Urinary bladder (tissue), 4 donors: ENCODE data around the gene SLAMF7. TPM values are rescaled to one million over a fixed set of nuclear protein-coding genes. Genes with fewer than 3 reads are reported as not detected.
A peak's percentile ranks its signal among the peaks of the same experiment; 100 is the strongest.

Experiments used
- DNase-seq: peaks from one replicate; pipeline ENCODE4 v3.0.0-alpha.2; 2015; ENCODE audit errors: extremely low spot score
- H3K27ac ChIP-seq: one replicate; pipeline ENCODE4 v1.5.1; 2013; ENCODE audit warnings: low read depth, mild to moderate bottlenecking, moderate library complexity
- H3K36me3 ChIP-seq: one replicate; pipeline ENCODE4 v1.6.1; 2013; ENCODE audit warnings: mild to moderate bottlenecking, moderate library complexity; ENCODE audit not compliant: insufficient read depth
- H3K4me1 ChIP-seq: one replicate; pipeline ENCODE4 v1.6.1; 2013; ENCODE audit warnings: mild to moderate bottlenecking, moderate library complexity; ENCODE audit not compliant: insufficient read depth
- H3K4me3 ChIP-seq: one replicate; pipeline ENCODE4 v1.5.1; 2013; ENCODE audit warnings: low read depth, low read length
- WGBS: extraction: QIAGEN DNeasy Blood & Tissue Kit; methylation state at CpG from one replicate; pipeline ENCODE4 v1.1.7; 2013; 5-methylcytosine and 5-hydroxymethylcytosine counted together
- polyA plus RNA-seq: library from polyadenylated mRNA; stranded (reverse); fragments of 200-250 nt; gene quantifications from one replicate; pipeline ENCODE4 v1.2.3, GENCODE V29; 2013
- total RNA-seq: library from RNA; depleted of rRNA; stranded (reverse); fragments of >200 nt; gene quantifications from one replicate; pipeline ENCODE4 v1.2.3, GENCODE V29; 2014
- donor health status: healthy with polysubstance abuse.
- donor health status: healthy.

The SLAMF7 gene
- total and polyA plus RNA-seq, 2 donors: 1.5 to 1.6 TPM

DNA sequence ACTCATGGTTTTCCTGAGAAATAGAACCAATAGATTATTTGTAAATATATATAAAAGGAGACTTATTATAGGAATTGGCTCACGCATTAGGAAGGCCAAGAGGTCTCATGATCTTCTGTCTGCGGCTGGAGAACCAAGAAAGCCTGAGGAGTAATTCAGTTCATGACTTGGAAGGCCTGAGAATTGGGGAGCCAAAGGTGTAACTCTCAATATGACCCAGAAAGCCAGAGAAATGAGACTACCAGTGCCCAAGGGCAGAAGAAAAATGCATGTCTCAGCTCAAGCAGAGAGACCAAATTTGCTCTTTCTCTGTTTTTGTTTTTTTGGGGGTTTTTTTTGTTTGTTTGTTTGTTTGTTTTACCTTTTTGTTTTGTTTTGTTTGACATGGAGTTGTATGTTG is 19.5 kb downstream of the SLAMF7 start:
- H3K4me3 ChIP-seq: no peak overlapping the region
- H3K4me1 ChIP-seq: no peaks in the 10 kb centered on the region
- 95% methylated on average over 2 of the region's 2 CpGs for WGBS
- no peak for DNase-seq
- H3K36me3 ChIP-seq: no peaks in the 10 kb centered on the region
- no peak overlapping the region for H3K27ac ChIP-seq

DNA sequence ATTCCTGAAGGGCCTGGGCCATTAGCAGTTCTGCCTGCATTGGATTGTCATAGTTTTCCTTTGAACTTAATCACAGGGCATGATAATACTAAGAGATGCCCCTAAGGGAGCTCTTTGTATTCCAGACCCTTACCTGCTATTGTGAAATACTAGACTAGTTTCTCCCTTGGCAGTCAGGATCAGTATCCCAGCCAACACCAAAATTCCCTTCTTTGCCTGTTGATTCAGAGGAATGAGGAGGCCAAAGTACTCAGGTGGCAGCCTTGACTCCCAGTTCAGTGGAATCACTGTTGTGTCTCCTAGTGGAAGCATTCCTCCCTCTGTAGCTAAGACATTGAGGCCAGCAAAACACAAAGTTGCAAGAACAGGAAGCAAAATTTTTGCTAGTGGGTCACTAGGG is 20.7 kb downstream of the SLAMF7 start:
- Histone ChIP-seq H3K4me3 (no peak overlapping the region), H3K27ac (no peak overlapping the region), H3K4me1 (no peaks in the 10 kb centered on the region), H3K36me3 (no peaks in the 10 kb centered on the region)
- DNase-seq: no peak

DNA sequence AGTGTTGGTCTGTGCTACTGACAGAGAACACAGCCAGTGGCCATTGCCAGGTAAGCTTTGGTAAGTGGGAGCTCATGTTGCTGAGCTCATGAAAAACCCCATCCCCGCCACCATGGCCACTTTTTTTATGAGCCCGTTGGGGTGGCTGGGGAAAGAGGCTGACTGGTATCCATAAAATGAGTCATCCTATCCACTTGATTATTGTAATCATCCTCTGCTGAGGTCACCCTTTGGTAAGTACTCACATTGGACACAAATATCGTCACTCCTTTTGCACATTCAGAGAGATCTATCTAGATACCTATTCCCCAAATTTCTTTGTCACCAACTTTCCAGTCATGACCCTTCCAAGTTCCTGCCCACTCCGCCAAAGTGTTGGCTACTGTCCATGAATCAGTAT is 22.0 kb downstream of the SLAMF7 start:
- 89% methylated on average over 4 of the region's 4 CpGs for WGBS
- DNase-seq: no peak
- H3K36me3 ChIP-seq: no peaks in the 10 kb centered on the region
- no peak overlapping the region for H3K27ac ChIP-seq
- H3K4me1 ChIP-seq: no peaks in the 10 kb centered on the region
- no peak overlapping the region for H3K4me3 ChIP-seq

DNA sequence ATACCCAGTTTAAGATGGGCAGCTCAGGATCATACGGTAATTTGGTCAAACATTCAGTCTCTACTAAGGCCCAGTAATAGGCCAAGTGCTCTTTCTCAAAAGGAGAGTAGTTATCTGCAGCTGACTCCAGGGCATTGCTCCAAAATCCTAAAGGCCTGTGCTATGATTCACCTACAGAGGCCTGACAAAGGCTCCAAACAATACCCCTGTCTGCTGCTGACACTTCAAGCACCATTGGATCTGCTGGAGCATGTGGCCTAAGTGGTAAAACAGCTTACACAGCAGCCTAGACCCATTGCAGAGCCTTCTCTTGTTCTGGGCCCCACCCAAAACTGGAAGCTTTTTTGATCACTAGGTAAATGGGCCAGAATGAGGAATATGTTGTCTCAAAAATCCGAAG is 22.8 kb downstream of the SLAMF7 start:
- H3K4me1 ChIP-seq: no peaks in the 10 kb centered on the region
- H3K36me3 ChIP-seq: no peaks in the 10 kb centered on the region
- no peak overlapping the region for H3K4me3 ChIP-seq
- H3K27ac ChIP-seq: no peak overlapping the region
- DNase-seq: no peak
- 81% methylated on average over 2 of the region's 2 CpGs for WGBS

DNA sequence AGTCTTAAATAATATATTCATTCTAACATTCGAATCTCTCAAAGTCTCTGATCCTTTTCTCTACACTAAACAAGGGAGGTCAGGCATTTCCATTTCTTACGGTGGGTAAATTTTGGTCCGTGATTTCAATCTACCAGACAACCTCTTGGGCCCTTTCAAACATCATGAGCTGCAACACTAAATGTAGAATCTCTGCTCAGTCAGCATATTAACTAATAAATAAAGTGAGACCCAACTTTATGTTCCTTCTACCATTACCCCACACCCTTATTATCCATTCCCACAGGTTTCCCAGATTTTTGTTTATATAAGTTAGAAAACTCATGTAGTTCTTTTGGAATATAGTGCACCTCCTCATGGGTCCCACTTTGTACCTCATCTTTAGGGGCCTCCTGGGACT is 24.9 kb downstream of the SLAMF7 start:
- no peak overlapping the region for H3K4me3 ChIP-seq
- H3K36me3 ChIP-seq: no peaks in the 10 kb centered on the region
- H3K27ac ChIP-seq: no peak overlapping the region
- no peak for DNase-seq
- H3K4me1 ChIP-seq: no peaks in the 10 kb centered on the region
- WGBS: 84% methylated on average over 3 of the region's 3 CpGs

DNA sequence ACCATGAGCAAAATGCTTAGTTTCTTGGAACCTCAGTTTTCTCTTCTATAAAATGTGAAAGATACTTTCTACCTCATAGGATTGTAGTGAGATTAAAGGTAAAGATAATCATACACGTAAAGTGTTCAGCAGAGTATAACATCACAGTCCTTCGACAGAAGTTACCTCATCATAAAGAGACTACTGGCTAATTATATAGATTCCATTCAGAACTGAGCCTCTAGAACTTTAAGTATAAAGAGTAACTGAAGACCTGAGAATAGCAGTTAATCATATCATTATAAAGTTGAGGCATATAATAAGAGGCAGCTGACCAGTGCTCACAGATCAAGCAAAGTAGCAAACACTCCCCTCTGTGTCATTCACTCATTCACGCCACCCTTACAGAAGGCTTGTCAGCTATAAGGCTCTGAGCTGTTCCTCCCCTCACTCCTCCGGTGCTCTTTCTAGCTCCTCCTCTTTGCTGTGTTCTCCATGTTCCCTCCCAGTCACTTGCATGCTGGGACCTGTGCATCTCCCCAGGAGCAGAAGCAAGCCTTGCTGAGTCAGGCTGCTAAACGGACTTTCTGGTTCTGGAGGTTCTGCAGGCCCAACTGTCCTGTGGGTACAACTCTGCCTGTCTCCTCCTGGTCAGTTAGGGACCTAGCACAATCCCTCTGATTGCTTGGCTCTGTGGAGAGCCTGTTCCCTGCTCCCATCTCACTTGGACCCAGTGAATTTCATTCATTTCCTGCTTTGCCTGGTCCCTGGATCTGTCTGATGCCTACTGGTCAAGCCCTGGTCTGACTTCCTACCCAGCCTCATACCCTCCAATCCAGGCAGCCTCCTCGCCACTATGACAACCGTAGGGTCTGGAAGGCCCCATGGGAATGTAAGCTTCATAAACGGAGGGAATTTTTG is 28.6 kb downstream of the SLAMF7 start:
- H3K27ac ChIP-seq: peak overlapping the region; percentile 34
- no peaks in the 10 kb centered on the region for H3K36me3 ChIP-seq
- DNase-seq: no peak
- WGBS: 52% methylated on average over 8 of the region's 8 CpGs
- H3K4me3 ChIP-seq: no peak overlapping the region
- no peaks in the 10 kb centered on the region for H3K4me1 ChIP-seq

DNA sequence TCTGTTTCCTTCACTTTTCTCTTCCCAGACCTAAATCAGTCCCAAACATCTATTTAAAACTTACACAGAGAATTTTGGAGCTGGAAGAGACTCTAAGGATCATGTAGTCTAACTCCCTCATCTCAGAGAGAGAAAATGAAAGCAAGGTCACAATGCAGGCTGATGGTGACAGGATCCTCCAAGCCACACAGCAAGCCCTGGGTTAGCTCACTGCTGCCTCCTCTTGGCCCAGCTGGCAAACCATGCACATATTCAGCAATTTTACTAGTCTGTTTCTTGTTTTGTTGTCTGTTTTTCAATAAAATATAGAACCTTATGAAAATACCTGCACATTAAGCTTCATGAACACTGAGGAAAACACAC is 29.2 kb downstream of the SLAMF7 start:
- DNase-seq: no peak
- no peak overlapping the region for H3K4me3 ChIP-seq

DNA sequence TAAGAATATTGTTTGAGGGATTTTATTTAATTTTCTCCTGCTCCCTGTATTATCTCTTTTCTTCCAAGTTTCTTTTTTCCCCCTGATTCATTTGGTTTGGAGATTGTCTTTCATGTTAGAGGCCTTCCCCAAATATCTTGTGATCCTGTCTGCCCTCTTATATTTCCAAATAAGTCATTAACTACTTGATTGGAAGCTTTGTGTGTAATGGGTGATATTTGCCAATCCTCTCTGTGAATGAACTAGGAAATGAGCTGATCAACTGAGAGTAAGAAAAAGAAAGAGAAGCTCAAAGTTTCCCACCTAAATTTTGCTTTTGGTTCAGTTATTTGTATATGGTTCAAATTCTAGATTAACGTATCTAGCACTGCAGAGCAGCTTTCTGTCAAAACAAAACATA is 33.3 kb downstream of the SLAMF7 start:
- Histone ChIP-seq H3K4me3 (no peak overlapping the region), H3K4me1 (no peaks in the 10 kb centered on the region), H3K27ac (no peak overlapping the region), H3K36me3 (no peaks in the 10 kb centered on the region)
- DNase-seq: no peak
- 80% methylated on average over 1 of the region's 1 CpG for WGBS

More for the DNA sequence above, 29.2 kb downstream of the SLAMF7 start:
- Histone ChIP-seq H3K27ac (no peak overlapping the region), H3K4me1 (no peaks in the 10 kb centered on the region), H3K36me3 (no peaks in the 10 kb centered on the region)

DNA sequence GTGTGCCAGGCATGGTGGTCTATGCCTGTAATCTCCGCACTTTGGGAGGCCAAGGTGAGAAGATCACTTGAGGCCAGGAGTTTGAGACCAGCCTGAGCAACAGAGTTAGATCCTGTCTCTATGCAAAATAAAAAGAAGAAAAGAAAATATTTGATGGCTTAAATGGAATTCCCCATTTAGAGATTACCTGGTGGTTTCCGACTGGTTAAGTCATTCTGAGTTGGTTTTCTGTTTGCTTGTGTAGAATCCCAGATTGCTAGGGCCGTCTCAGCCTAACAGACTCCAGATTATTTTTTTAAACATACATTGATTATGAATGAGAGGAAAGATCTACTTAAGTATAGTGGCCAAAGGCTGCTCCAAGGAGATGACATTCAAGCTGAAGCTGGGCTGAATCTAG is 34.0 kb downstream of the SLAMF7 start:
- 76% methylated on average over 3 of the region's 3 CpGs for WGBS
- DNase-seq: no peak
- H3K36me3 ChIP-seq: no peaks in the 10 kb centered on the region
- no peaks in the 10 kb centered on the region for H3K4me1 ChIP-seq
- no peak overlapping the region for H3K4me3 ChIP-seq
- no peak overlapping the region for H3K27ac ChIP-seq

DNA sequence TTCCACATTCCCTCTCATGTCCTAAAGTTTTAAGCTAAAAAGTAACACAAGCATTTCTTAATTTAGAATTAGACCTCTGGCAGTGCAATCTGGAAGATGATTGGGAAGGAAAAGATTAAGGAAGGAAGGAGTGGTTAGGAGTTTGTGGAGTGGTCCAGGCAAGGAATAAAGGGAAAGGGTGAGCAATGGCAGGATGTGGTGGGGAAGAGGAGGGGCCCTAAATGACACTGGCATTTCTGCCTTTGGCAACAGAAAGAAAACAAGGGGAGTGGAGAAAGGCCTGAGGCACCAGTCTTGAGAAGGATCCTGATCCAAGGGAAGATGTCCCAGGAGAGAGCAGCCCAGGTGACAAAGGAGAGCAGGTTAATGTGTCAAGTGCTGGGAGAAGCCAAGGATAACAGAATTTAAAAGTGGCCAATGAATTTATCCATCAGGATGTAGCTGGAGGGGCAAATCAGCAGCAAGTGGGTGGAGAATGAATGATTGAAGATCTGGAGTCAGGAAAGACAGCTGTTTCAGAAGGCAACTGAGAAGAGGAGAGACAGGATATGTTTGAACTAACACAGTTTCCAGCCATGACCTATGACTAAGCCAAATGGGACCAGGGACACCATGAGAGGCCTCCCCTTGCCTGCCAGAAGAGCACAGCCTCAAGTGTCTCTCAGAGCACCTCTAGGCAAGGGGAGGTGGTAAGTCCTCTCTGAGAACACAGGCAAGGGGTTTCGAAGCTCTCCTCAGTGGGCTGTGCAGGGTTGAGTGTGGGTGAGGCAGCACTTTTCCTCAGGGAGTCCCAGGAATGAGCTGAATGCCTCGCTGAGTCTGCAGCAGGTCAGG is 36.1 kb downstream of the SLAMF7 start:
- WGBS: 84% methylated on average over 2 of the region's 2 CpGs
- H3K27ac ChIP-seq: no peak overlapping the region
- no peaks in the 10 kb centered on the region for H3K4me1 ChIP-seq
- no peak for DNase-seq
- no peak overlapping the region for H3K4me3 ChIP-seq
- H3K36me3 ChIP-seq: no peaks in the 10 kb centered on the region

DNA sequence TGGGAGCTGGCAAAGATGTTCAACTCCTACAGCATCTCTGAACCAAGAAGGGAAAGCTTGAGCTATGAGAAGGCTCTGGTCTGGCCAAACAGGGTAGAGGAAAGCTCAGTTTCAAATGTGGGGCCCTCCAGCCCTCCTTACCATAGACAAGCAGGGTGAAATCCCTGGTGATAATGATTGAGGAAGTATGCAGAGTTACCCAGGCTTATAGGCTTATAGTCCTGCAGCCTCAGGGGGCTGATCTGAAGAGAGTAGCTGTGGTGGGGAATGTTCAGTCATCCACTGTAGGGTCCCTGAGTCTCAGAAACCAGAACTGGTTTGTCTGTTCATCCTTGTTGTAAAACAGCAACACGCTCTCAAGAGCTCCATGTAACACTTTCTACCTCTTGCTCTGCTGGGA is 37.1 kb downstream of the SLAMF7 start:
- Histone ChIP-seq H3K36me3 (no peaks in the 10 kb centered on the region), H3K4me3 (no peak overlapping the region), H3K27ac (no peak overlapping the region), H3K4me1 (no peaks in the 10 kb centered on the region)
- 93% methylated on average over 1 of the region's 1 CpG for WGBS
- DNase-seq: no peak

DNA sequence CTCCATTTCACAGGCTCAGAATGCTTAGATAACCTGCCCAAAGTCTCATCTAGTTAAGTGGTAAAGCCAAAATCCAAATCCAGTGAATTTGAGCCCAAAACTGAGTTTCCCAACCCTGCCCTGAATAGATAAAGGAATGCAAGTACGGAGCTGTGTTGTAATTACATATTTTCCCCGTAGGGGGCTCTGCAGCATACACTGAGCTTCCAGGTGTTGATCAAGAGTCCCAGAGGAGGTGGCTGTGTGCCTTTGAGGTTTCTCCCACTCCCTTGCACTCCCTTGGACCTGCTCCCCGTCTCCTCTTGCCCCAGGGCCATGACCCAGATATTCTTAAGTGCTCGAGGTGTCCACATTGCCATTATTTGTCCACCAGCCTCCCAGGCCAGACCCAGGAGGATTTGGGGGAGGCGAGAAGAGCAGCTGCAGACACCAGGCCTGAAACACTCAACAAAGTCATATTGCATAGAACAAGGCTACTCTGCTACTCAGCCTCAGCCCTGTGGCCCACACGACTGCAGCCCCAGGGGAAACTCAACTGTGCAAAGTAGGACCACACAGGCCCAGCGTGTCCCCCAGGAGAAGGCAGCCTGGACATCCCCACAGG is 38.5 kb downstream of the SLAMF7 start:
- no peaks in the 10 kb centered on the region for H3K36me3 ChIP-seq
- DNase-seq: no peak
- H3K4me1 ChIP-seq: no peaks in the 10 kb centered on the region
- 67% methylated on average over 7 of the region's 7 CpGs for WGBS
- no peak overlapping the region for H3K4me3 ChIP-seq
- H3K27ac ChIP-seq: no peak overlapping the region

DNA sequence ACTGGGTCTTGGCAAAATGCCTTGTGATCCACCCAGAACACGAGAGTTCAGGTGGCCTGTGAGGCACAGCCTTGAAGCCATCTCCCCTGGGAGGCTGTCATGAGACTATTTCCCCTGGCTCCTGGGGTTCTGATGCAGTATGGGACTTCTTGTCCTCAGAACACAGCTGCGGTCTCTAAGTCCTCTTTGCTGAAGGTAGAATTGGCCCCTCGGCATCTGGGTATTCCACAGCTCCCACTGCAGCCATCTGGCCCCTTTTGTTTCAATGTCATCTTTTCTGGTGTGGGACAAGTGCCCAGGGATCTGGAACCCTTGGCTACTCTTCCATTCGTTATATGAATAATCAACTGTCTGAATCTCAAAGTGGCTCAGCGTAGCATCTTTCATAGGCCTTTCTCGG is 39.9 kb downstream of the SLAMF7 start:
- no peak for DNase-seq
- Histone ChIP-seq H3K36me3 (no peaks in the 10 kb centered on the region), H3K4me1 (no peaks in the 10 kb centered on the region), H3K4me3 (no peak overlapping the region), H3K27ac (no peak overlapping the region)
- 82% methylated on average over 6 of the region's 6 CpGs for WGBS
